Effector memory CD8-positive, alpha-beta T cell (primary cell): Measurements from ENCODE around the gene ERFE.
A peak's percentile ranks its signal among the peaks of the same experiment; 100 is the strongest.

Source experiments
- ATAC-seq: fragments of 150-1000 bp; cut with Tn5 transposase; replicated peaks from 2 replicates; pipeline ENCODE4 v1.10.0; 2021; ENCODE audit warnings: mild to moderate bottlenecking, moderate library complexity
- DNase-seq, 3 experiments: peaks; one replicate each; pipeline ENCODE4 v3.0.0; 2021
- H3K27ac Mint-ChIP-seq, 2 donors: one replicate each; pipeline ENCODE4 v1.8.0; 2022; ENCODE audit warnings: mild to moderate bottlenecking in 2 of 2, mixed read lengths in 2 of 2, moderate library complexity in 2 of 2
- H3K27me3 Mint-ChIP-seq, 2 donors: one replicate each; pipeline ENCODE4 v1.8.0; 2022; ENCODE audit warnings: mixed read lengths in 2 of 2
- H3K36me3 Mint-ChIP-seq: one replicate; pipeline ENCODE4 v1.8.0; 2022; ENCODE audit warnings: mild to moderate bottlenecking, moderate library complexity, mixed read lengths; ENCODE audit not compliant: insufficient read depth
- H3K4me1 Mint-ChIP-seq, 2 donors: one replicate each; pipeline ENCODE4 v1.8.0; 2022; ENCODE audit warnings: low read depth in 2 of 2, mixed read lengths in 2 of 2
- H3K4me3 Mint-ChIP-seq, 2 donors: one replicate each; pipeline ENCODE4 v1.8.0; 2022; ENCODE audit warnings: mild to moderate bottlenecking in 2 of 2, mixed read lengths in 2 of 2, moderate library complexity in 2 of 2
- H3K9me3 Mint-ChIP-seq, 2 donors: one replicate each; pipeline ENCODE4 v1.8.0; 2022; ENCODE audit warnings: mixed read lengths in 2 of 2

The ERFE gene

DNA sequence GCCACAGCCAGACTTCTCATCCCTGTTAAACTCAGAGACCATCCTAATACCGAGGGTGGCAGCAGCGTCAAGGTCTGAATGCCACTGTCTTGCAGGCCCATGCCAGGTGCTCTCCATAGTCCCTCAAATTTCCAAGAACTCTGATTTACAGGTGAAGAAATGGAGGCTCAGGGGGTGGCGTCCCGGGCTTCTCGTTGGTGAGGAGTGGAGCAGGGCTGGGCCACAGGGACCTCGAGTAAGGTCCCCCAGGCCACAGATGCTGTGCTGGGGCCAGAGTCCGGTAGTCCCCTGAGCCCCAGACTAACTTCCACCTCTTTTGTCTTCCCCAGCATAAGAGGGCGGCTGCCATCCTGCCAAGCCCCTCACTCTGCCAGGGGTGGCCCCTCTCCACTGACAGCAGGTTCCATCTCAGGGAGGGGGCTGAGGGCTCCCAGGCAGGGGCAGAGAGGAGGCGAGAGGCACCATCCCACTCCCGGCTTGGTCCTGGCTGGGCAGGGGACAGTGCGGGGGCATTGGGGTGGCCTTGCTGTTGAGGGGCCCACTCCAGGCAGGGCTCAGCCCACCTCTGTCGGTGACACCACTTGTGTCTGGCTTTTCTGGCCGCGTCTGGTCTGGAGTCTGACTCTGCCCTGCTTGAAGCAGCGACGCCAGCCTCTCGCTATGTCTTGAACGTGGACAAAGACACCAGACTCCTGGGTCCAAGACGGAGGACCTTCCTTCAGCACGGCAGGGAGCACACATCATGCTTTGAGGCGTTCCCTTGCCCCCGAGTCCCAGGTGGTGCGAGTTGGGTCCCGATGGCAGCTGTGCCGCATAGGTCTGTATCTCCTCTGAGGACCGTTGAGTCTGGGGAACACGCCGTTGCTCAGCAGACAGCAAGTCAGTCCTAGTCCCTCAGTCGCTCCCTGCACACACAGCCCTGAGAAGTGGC lies 36.2 kb upstream of the ERFE start:
- H3K27me3 Mint-ChIP-seq, result peaks cover 6 to 16% of the 10 kb centered on the region in 2 donors
- DNase-seq, result no peak
- no peak for ATAC-seq
- H3K4me1 Mint-ChIP-seq, result no peaks in the 10 kb centered on the region
- no peaks in the 10 kb centered on the region for H3K36me3 Mint-ChIP-seq
- H3K9me3 Mint-ChIP-seq, result peaks cover 0 to 1% of the 10 kb centered on the region in 2 donors
- no peak overlapping the region for H3K4me3 Mint-ChIP-seq
- no peak overlapping the region for H3K27ac Mint-ChIP-seq

GRCh38 chr2:238123218-238123971 lies 35.4 kb upstream of the ERFE start:
- H3K36me3 Mint-ChIP-seq, result no peaks in the 10 kb centered on the region
- H3K27me3 Mint-ChIP-seq, result peaks cover 0 to 10% of the 10 kb centered on the region in 2 donors
- H3K27ac Mint-ChIP-seq, result no peak overlapping the region
- DNase-seq, result no peak
- no peaks in the 10 kb centered on the region for H3K9me3 Mint-ChIP-seq
- ATAC-seq, result no peak
- H3K4me3 Mint-ChIP-seq, result no peak overlapping the region
- H3K4me1 Mint-ChIP-seq, result no peaks in the 10 kb centered on the region

DNA sequence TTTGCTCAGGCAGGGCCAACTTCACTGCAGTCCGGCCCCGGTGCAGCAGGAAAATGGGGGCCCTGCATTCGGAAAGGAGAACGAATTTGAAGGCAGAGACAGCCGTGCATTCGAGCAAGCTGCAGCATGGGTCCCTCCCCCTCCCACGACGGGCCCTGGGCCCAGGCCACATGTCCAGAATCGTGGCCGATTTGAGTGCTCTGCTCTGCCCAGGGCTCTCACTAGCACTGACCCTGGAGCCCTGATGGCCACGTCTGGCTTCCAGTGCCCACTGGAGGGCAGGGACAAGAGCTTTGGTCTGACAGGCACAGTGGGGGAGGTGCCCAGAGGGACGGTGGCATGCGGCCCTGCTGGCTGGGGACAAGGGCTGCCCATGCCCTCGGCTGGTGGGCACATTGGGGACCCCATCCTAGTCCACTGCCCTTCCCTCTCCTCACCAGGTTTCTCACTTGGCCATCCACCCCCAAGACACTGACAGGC lies 34.7 kb upstream of the ERFE start:
- DNase-seq (no peak), ATAC-seq (no peak)
- no peak overlapping the region for H3K27ac Mint-ChIP-seq
- no peaks in the 10 kb centered on the region for H3K4me1 Mint-ChIP-seq
- H3K4me3 Mint-ChIP-seq, result no peak overlapping the region
- peaks cover 0 to 4% of the 10 kb centered on the region in 2 donors for H3K27me3 Mint-ChIP-seq
- no peaks in the 10 kb centered on the region for H3K9me3 Mint-ChIP-seq
- H3K36me3 Mint-ChIP-seq, result no peaks in the 10 kb centered on the region

DNA sequence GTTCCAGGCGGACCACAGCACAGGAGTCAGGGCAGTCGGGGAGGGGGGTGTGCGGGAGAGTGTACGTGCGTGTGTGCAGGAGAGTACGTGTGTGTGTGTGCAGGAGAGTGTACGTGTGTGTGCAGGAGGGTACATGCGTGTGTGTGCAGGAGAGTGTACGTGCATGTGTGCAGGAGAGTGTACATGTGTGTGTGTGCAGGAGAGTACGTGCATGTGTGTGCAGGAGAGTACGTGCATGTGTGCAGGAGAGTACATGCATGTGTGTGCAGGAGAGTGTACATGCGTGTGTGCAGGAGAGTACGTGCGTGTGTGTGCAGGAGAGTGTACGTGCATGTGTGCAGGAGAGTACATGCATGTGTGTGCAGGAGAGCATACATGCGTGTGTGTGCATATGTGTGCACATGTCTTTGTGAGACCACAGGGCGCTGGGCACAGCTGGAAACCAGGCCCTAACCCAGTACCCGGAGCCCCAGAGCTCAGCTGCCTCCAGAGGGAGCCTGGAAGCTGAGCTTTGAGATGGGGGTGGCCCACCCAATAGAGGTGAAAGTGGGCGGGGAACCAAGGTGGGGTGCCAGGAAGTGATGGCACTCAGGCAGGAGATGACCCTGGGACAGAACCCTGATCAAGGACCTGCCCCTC lies 34.2 kb upstream of the ERFE start:
- Mint-ChIP-seq H3K9me3 (no peaks in the 10 kb centered on the region), H3K27ac (no peak overlapping the region), H3K4me1 (no peaks in the 10 kb centered on the region), H3K4me3 (no peak overlapping the region), H3K27me3 (no peaks in the 10 kb centered on the region), H3K36me3 (no peaks in the 10 kb centered on the region)
- ATAC-seq (no peak), DNase-seq (no peak)

- no peaks in the 10 kb centered on the region for H3K9me3 Mint-ChIP-seq
- no peak for DNase-seq
- no peak for ATAC-seq
- no peaks in the 10 kb centered on the region for H3K27me3 Mint-ChIP-seq
- H3K4me3 Mint-ChIP-seq, result no peak overlapping the region
- H3K27ac Mint-ChIP-seq, result no peak overlapping the region
- H3K4me1 Mint-ChIP-seq, result no peaks in the 10 kb centered on the region
- H3K36me3 Mint-ChIP-seq, result no peaks in the 10 kb centered on the region
Measured at GRCh38 chr2:238125127-238125885, 33.5 kb upstream of the ERFE start.

GRCh38 chr2:238126338-238126737 lies 32.4 kb upstream of the ERFE start:
- no peaks in the 10 kb centered on the region for H3K4me1 Mint-ChIP-seq
- no peaks in the 10 kb centered on the region for H3K36me3 Mint-ChIP-seq
- no peak overlapping the region for H3K27ac Mint-ChIP-seq
- DNase-seq (no peak), ATAC-seq (no peak)
- no peak overlapping the region for H3K4me3 Mint-ChIP-seq
- H3K9me3 Mint-ChIP-seq, result no peaks in the 10 kb centered on the region
- no peaks in the 10 kb centered on the region for H3K27me3 Mint-ChIP-seq

GRCh38 chr2:238126775-238127164 lies 32.0 kb upstream of the ERFE start:
- no peak for DNase-seq
- Mint-ChIP-seq H3K4me3 (no peak overlapping the region), H3K36me3 (no peaks in the 10 kb centered on the region), H3K9me3 (no peaks in the 10 kb centered on the region), H3K4me1 (no peaks in the 10 kb centered on the region), H3K27me3 (no peaks in the 10 kb centered on the region), H3K27ac (no peak overlapping the region)
- no peak for ATAC-seq

- Mint-ChIP-seq H3K27me3 (no peaks in the 10 kb centered on the region), H3K4me3 (no peak overlapping the region), H3K4me1 (no peaks in the 10 kb centered on the region), H3K36me3 (no peaks in the 10 kb centered on the region), H3K27ac (no peak overlapping the region), H3K9me3 (no peaks in the 10 kb centered on the region)
- no peak for DNase-seq
- ATAC-seq, result peak; percentile 68
Measured at GRCh38 chr2:238127165-238128060, 31.4 kb upstream of the ERFE start.

DNA sequence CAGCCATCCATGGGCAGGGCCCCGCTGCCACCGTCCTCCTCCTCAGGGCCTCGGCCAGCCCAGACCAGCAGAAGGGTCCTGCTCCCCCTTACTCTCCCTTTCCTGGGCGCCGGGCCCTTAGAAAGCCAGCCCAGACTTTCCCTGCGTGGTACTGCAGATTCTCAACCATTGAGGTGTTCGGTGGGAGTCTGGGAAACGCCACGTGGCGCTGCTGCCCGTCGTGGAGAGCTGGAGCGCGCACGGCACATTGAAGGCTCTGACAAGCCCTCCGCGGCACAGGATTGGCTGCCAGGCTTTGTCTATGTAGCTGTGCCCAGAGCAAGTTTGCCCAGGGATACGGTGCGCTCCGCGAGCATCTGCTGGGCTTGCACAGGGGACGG lies 30.7 kb upstream of the ERFE start:
- H3K27me3 Mint-ChIP-seq, result no peaks in the 10 kb centered on the region
- no peaks in the 10 kb centered on the region for H3K4me1 Mint-ChIP-seq
- H3K36me3 Mint-ChIP-seq, result no peaks in the 10 kb centered on the region
- H3K9me3 Mint-ChIP-seq, result no peaks in the 10 kb centered on the region
- no peak overlapping the region for H3K4me3 Mint-ChIP-seq
- ATAC-seq (no peak), DNase-seq (no peak)
- H3K27ac Mint-ChIP-seq, result no peak overlapping the region

GRCh38 chr2:238128534-238129001 lies 30.2 kb upstream of the ERFE start:
- ATAC-seq (no peak), DNase-seq (no peak)
- H3K9me3 Mint-ChIP-seq, result no peaks in the 10 kb centered on the region
- H3K4me3 Mint-ChIP-seq, result no peak overlapping the region
- peaks cover 0 to 2% of the 10 kb centered on the region in 2 donors for H3K27me3 Mint-ChIP-seq
- H3K4me1 Mint-ChIP-seq, result no peaks in the 10 kb centered on the region
- H3K27ac Mint-ChIP-seq, result no peak overlapping the region
- H3K36me3 Mint-ChIP-seq, result no peaks in the 10 kb centered on the region

DNA sequence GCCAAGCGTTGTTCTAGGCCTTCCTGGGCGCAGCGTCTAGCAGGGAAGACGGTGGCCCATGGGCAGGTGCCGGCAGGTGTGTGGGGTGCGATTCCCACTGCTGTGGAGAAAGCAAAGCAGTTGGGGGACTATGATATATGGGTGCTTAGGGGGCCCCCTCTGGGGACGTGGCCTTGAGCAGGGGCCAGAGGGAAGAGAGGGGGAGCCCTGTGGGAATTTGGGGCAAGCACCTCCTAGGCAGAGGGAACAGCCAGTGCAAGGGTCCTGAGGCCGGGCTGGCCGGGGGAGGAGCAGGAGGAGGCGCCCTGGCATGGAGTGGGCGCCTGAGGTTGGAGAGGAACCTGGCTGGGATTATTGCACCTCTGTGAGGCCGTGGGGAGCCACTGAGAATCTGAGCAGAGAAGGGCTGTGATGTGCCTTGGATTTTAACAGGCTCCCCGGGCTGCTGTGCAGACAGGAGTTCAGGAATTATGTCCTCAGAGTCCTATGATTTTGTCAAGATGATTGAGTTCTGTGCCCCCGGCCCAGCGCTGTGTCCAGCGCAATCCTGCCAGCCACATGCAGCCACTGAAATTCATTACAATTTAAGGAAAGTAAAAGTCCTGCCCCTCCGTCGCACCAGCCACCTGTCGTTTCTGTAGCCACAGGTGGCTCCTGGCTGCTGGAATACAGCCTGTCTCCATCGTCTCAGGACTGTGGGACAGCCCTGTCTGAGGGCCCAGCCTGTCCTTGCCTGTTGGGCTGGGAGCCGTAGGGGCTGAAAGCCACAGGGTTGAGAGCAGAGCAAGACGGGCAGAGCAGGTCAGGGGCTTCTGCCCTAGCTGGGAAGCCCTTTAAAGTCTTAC lies 29.4 kb upstream of the ERFE start:
- no peaks in the 10 kb centered on the region for H3K4me1 Mint-ChIP-seq
- ATAC-seq (no peak), DNase-seq (no peak)
- H3K9me3 Mint-ChIP-seq, result no peaks in the 10 kb centered on the region
- peaks cover 0 to 8% of the 10 kb centered on the region in 2 donors for H3K27me3 Mint-ChIP-seq
- H3K4me3 Mint-ChIP-seq, result no peak overlapping the region
- no peak overlapping the region for H3K27ac Mint-ChIP-seq
- H3K36me3 Mint-ChIP-seq, result no peaks in the 10 kb centered on the region
